Endometrium (tissue), 2 donors: ENCODE measurements around the gene GPN1.
"Not testable (repeated sequence)": the region's sequence is repeated elsewhere in the genome, so short reads cannot be mapped to it uniquely, and the experiment has no call there.

Experiments used
- FAIRE-seq: peaks from 2 replicates; lab custom pipeline; 2012; peaks lifted over from hg19 to GRCh38; lab: Jason Lieb, UNC
- donor health status: control.
- donor health status: control.

The GPN1 gene

GRCh38 chr2:27628767-27629709, at the start of gene GPN1, which contains the start of gene CCDC121:
Gene GPN1 (plus strand): TSS chr2:27629050. CDS start chr2:27629059, 9 bp downstream.
Gene CCDC121 (minus strand): TSS chr2:27629012. CDS start chr2:27627799, 1,213 bp downstream.
- FAIRE-seq, result no peak

GRCh38 chr2:27581417-27582128, 47.3 kb upstream of the GPN1 start:
- FAIRE-seq, result no peak

GRCh38 chr2:27582129-27582694, 46.6 kb upstream of the GPN1 start:
- FAIRE-seq, result no peak

GRCh38 chr2:27582695-27583389, 46.0 kb upstream of the GPN1 start, which contains the start of gene ZNF512:
Gene ZNF512 (plus strand): TSS chr2:27583042. CDS start chr2:27583113, 71 bp downstream.
- peak; percentile 79 for FAIRE-seq

- FAIRE-seq, result no peak
Measured at GRCh38 chr2:27583390-27583915, 45.4 kb upstream of the GPN1 start.

- FAIRE-seq, result no peak
Measured at GRCh38 chr2:27584597-27584996, 44.3 kb upstream of the GPN1 start.

GRCh38 chr2:27587025-27587424, 41.8 kb upstream of the GPN1 start:
- no peak for FAIRE-seq

- FAIRE-seq, result no peak
Measured at GRCh38 chr2:27588308-27588707, 40.5 kb upstream of the GPN1 start.

GRCh38 chr2:27591745-27592144, 37.1 kb upstream of the GPN1 start:
- FAIRE-seq, result no peak

- no peak for FAIRE-seq
Measured at GRCh38 chr2:27593240-27593639, 35.6 kb upstream of the GPN1 start.

- not testable (repeated sequence) for FAIRE-seq
Measured at GRCh38 chr2:27594020-27594703, 34.7 kb upstream of the GPN1 start.

GRCh38 chr2:27595412-27595811, 33.4 kb upstream of the GPN1 start:
- not testable (repeated sequence) for FAIRE-seq

- no peak for FAIRE-seq
Measured at GRCh38 chr2:27596627-27597026, 32.2 kb upstream of the GPN1 start.

GRCh38 chr2:27606611-27607010, 22.2 kb upstream of the GPN1 start:
- FAIRE-seq, result no peak

- FAIRE-seq, result no peak
Measured at GRCh38 chr2:27613985-27614384, 14.9 kb upstream of the GPN1 start.

- FAIRE-seq, result no peak
Measured at GRCh38 chr2:27615316-27615715, 13.5 kb upstream of the GPN1 start.

- FAIRE-seq, result no peak
Measured at GRCh38 chr2:27621524-27621923, 7.3 kb upstream of the GPN1 start.

GRCh38 chr2:27622921-27623384, 5.9 kb upstream of the GPN1 start:
- no peak for FAIRE-seq

GRCh38 chr2:27624943-27625342, 3.9 kb upstream of the GPN1 start:
- no peak for FAIRE-seq

GRCh38 chr2:27626323-27626722, 2.5 kb upstream of the GPN1 start:
- FAIRE-seq, result not testable (repeated sequence)

- FAIRE-seq, result not testable (repeated sequence)
Measured at GRCh38 chr2:27626921-27627320, 1.9 kb upstream of the GPN1 start.
